ENCODE results near the gene MEGF10.

- TF ChIP-seq EZH2 (IDR thresholded peaks at IDR 0.05; ENCODE audit: insufficient read depth, poor library complexity, severe bottlenecking) (no peak), EZH2phosphoT487 (IDR thresholded peaks at IDR 0.05; ENCODE audit: insufficient read depth, low read depth) (no peak)
These were observed 17.3 kb downstream of the MEGF10 start for GRCh38 chr5:127307868-127308267.

All from GM23248 (cell line).